Measurements from ENCODE around the gene LLGL1.

The LLGL1 gene

DNA sequence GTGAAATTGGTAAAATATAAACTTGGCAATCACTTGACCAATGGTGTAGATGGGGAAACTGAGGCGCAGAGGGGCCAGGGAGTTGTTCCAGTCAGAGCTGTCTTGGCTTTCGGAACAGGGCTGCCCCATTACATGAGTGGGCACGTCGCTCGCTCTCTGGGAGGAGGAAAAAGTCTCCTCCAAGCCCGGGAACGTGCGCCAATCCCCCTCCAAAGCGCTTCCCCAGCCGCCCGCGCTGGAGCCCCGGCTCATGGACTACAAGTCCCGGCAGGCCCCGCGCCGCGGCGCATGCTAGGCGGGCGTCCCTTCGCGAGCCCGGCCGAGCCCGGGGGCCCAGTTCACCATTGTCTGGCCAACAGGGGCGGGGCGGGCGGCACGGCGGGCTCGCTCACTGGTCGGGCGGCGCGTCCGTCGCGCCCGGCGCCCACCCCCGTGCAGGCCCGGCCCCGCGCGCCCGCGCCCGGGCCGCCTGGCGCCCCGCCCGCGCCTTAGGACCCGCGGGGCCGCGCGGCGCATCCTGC, at the start of gene LLGL1:
TSS of gene LLGL1 (plus strand) at position 515 of the 521 bp plus-strand sequence. CDS start 48 bp downstream, outside the sequence.
- DNase-seq = peak; percentile 90 to 94

DNA sequence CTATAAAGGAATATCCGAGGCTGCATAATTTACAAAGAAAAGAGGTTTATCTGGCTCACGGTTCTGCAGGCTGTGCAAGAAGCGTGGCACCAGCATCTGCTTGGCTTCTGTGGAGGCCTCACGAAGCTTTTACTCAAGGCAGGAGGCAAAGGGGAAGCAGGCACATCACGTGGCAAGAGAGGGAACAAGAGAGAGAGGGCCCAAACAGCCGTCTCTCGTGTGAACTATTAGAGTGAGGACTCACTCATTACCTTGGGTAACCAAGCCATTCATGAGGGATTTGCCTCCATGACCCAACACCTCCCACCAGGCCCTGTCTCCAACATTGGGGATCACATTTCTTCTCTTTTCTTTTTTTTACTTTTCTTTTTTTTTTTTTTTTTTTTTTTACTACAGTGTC, 49.3 kb upstream of the LLGL1 start:
- no peak for DNase-seq

DNA sequence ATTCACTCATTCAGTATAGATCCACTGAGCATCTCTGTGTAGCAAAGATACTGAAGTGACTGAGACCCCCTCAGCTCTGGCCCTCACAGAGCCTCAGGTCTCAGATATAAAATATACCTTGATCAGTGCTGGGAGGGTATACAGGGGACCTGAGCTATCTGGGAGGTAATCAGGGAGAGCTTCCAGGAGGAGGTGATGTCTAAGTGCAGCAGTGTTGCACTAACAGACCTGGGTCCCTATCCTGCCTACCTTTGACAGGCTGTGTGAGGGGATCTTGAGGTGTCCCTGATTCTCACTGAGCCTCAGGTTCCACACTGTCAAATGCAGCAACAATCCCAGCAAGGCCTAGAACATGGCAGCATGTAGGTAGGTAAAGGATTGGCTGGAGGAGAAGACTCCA, 48.3 kb upstream of the LLGL1 start:
- no peak for DNase-seq

DNA sequence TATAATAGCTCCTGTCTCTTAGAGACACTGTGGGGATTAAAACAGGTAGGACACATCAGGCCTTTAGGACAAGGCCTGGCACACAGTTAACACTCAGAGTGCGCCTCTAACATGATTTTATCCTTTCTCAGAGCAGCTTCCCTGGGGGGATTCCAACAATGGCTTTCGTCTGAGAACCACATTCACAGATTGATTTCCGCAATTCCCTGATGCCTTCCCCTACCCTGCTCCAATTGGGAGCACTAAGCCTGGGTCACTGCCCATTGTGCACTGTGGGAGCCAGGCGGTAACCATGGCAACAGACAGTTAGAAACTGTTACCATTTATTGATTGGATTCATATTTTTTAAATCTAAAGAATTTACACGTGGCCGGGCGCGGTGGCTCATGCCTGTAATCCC, 47.7 kb upstream of the LLGL1 start:
- no peak for DNase-seq

DNA sequence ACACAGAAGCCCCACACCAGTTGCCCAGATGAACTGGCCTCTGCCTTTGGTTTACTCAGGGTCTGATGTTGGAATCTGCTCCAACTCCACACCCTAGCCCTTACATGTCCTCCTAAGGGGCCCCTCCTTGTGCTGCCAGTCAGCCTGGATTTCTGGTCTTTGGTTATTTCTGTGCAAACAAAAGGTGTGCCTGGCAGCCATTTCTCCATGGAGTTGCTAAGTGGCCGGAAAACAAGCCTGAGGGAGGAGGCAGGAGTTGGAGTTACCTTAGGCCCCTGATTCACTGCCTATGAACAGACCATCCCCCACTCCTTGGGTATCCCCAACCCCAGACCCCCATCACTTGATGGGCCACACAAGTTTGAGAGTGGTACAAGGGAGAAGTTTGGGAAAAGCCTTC, 46.2 kb upstream of the LLGL1 start:
- DNase-seq = no peak

DNA sequence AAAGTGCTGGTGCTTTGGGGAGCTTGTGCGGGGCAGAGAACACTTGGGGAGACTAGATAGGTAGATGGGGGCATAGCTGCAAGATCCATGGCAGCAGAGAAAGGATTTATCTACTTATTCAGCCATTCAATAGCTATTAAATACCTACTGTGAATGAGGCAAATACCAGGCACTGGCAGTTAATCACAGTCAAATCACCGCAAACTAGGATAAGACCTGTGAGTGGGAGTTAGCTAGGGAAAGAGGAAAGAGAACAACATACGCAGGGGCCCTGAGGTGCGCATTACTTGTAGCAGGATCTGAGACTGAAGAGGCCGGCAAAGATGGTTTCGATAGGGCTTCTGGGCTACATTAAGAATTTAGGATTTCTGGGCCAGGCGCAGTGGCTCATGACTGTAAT, 45.6 kb upstream of the LLGL1 start:
- DNase-seq = no peak

DNA sequence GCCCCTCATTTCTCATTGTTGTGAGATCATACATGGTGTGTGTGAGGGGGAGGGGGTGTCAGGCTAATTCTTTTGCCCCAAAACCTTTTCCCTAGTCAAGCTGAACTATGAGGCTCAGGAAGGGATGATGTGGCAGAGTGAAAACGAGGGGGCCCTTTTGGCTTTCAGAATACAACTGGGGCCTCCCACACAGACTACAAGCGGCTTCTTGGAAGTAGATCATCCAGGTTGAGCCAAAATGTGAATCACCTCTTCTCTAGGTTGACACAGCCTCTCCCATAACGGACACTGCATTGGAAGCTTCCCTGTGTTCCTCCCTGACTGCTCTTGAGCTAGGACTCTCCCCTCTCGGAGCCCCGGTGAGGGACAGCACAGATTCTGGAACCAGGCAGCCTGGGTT, 44.1 kb upstream of the LLGL1 start:
- no peak for DNase-seq

DNA sequence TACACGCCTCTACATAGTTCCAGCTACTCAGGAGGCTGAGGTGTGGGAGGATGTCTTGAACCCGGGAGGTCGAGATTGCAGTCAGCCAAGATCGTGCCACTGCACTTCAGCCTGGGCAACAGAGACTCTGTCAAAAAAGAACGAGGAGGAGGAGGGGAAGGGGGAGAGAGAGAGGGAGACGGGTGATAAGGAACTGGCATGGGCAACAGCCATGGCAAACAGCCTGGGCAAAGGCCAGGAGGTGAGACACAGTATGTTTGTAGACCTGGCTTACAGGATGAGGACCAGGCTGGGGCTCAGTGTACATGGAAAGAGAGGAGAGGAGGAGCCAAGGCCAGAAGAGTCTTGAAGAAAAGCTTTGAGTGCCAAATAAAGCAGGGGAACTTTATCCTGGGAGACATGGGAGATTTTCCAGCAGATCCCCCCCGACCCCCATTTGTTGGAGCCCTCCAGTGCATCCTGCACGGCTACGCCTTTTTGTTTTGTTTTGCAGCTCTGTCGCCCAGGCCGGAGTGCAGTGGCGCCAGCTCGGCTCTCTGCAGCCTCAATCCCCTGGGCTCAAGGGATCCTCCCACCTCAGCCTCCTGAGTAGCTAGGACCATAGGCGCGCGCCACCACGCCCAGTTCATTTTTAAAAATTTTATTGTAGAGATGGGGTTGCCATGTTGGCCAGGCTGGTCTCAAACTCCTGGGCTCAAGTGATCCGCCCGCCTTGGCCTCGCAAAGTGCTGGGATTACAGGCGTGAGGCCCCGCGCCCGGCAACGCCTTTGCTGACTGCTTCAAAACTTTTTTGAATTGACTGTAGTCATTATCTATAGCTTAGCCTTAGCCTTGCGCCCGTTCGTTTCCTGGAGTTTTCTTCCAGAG, 43.1 kb upstream of the LLGL1 start:
- DNase-seq = peak in 1 of 2 experiments; percentile 10

DNA sequence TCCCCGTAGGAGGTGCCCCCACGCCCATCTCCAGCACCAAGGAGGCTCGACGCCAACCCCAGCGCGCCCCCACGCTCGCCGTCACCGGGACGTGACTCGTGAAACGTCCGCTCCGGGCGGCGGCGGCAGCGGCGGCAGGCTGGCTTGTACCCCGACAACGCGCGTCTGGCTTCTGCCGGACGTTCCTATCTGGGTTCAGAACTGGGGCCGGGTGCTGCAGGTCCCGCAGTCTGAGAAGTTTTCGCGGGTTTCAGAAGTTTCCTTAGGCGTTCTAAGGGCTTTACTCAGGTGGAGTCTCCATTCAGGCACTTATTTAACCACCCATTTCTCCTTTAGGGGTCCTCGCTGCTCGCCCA, 42.5 kb upstream of the LLGL1 start:
- peak; percentile 77 to 82 for DNase-seq

DNA sequence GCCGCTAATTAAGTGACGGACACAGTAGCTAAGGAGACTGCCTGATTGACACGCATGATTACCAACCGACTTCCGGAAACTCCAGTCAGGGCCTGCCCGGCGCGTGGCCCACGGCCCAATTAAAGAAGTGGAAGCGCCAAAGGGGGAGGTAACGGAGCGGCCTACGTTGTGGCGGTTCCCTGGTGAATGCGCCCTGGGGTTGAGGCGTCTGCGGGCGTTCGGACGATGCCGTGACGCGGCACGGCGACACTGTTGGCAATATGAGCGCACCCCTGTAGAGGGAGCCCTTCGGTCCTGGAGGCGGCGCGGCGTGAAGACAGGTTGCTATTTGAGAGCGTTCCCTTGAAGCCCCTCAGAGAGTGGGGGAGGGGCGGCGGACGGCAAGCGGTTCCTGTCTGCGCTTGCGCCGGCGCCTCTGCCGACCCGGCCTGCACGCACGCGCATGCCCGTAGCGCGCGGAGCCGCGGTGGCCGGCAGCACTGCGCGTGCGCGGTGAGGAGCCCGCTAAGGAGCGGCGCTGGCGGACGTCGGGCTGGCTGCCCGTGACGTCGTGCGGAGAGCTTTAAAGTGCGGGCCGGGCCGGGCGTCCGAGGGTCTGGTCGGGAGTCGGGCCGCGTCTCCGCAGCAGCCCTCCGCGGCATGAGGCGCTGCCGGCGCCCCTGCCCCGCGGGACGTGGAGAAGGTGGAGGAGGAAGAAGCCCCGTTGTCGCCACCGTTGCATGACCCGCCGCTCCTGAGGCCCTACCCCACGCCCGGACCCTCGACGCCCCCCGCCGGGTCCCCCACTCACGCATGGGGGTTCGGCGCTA, 41.9 kb upstream of the LLGL1 start, which contains the start of gene ALKBH5:
TSS of gene ALKBH5 (plus strand) at position 495 of the 809 bp plus-strand sequence. CDS start 416 bp downstream, outside the sequence.
- peak; percentile 97 to 99 for DNase-seq

DNA sequence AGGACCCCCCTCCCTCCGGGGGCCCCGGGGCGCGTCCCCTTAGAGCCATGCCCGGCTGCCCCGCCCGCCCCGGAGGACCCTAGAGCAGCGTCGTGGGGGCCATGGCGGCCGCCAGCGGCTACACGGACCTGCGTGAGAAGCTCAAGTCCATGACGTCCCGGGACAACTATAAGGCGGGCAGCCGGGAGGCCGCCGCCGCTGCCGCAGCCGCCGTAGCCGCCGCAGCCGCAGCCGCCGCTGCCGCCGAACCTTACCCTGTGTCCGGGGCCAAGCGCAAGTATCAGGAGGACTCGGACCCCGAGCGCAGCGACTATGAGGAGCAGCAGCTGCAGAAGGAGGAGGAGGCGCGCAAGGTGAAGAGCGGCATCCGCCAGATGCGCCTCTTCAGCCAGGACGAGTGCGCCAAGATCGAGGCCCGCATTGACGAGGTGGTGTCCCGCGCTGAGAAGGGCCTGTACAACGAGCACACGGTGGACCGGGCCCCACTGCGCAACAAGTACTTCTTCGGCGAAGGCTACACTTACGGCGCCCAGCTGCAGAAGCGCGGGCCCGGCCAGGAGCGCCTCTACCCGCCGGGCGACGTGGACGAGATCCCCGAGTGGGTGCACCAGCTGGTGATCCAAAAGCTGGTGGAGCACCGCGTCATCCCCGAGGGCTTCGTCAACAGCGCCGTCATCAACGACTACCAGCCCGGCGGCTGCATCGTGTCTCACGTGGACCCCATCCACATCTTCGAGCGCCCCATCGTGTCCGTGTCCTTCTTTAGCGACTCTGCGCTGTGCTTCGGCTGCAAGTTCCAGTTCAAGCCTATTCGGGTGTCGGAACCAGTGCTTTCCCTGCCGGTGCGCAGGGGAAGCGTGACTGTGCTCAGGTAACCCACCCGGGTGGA, 41.0 kb upstream of the LLGL1 start:
- peak; percentile 16 to 47 for DNase-seq

DNA sequence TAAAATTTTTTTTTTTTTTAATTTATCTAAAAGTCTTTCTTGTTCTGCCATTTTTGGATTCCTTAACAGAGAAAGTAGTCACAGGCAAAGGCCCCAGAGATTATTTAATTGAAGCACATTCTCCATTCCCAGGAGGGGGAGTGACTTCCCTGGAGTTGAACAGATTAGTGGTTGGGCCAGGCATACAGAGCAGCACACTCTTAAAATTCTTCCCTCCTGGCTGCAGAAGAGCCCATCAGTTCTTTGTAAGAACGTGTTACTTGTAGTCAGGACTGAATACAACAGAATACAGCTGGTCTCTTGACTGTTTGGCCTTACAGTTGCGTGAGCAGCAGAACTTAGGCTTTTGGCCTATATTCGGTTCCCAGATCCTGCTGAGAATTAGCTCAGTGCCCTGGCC, 40.0 kb upstream of the LLGL1 start:
- peak in 1 of 2 experiments; percentile 20 for DNase-seq

DNA sequence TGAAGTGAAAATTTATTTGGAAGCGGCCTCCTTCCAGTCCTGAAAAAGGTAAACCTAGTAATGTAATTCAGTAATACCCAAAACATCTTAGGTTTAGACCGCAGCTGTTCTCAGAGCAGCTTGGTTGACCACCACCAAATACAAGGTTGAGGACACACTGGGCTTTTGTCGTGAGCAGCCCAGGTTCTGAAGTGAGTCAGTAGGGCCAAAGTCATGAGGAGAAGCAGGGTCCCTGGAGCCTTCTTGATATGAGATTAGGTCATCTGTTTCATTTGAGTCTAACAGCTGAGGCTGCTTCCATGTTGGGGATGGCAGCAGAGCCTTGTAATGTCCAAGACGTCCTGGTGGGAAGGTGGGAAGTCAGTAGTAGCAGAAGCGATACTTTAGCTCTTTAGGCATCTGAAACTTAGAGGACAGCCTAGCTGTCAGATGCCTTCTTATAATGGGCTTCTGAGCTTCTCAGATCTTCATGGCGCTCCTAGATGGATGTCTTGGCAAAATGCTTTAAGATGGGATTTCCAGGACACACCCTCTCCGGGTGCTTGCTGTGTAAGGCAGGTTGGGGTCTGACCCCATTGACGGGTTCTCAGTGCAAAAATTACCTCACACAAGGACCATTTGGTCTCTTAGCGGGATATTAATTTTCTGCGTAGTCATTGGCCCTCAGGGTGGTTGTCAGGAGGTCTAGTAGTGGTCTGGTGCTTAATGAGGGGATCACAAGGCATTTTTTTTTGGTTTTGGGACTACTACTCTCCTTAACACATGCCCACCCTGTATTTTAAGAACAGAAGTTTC, 39.4 kb upstream of the LLGL1 start:
- DNase-seq = no peak

DNA sequence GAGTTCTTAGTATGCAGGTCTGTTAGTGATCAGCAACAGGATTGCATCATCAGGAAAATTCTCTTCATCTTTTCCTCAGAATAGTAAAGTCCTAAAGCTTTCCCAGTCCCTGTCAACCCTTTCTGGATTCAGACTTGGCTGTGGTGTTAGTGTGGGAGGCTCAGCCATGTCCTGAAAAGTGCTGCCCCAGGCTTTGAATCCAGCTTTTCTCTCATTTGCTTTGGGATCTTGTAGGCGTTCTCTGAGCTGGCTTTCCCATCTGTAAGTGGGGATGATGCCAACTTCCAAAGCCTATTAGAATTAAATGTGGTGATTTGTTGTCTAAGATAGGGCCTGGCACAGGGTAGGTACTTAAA, 38.8 kb upstream of the LLGL1 start:
- DNase-seq = no peak

DNA sequence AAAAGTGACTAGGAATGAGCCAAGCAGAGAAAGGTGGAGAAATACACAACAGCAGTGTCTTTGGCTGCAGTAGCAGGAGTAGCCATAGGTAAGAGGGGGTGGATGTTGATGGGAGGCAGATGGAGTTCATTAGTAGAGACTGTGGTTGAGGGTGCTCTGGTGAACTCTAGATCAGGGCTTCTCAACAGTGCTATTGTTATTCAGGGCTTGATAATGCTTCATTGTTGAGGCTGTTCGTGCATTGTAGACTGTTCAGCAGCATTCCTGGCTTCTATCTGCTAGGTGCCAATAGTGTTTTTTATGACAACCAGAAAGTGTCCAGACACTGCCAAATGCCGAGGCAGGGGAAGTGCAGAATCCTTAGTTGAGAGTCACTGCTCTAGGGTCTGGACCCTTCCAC, 38.2 kb upstream of the LLGL1 start:
- DNase-seq = peak in 1 of 2 experiments; percentile 16

DNA sequence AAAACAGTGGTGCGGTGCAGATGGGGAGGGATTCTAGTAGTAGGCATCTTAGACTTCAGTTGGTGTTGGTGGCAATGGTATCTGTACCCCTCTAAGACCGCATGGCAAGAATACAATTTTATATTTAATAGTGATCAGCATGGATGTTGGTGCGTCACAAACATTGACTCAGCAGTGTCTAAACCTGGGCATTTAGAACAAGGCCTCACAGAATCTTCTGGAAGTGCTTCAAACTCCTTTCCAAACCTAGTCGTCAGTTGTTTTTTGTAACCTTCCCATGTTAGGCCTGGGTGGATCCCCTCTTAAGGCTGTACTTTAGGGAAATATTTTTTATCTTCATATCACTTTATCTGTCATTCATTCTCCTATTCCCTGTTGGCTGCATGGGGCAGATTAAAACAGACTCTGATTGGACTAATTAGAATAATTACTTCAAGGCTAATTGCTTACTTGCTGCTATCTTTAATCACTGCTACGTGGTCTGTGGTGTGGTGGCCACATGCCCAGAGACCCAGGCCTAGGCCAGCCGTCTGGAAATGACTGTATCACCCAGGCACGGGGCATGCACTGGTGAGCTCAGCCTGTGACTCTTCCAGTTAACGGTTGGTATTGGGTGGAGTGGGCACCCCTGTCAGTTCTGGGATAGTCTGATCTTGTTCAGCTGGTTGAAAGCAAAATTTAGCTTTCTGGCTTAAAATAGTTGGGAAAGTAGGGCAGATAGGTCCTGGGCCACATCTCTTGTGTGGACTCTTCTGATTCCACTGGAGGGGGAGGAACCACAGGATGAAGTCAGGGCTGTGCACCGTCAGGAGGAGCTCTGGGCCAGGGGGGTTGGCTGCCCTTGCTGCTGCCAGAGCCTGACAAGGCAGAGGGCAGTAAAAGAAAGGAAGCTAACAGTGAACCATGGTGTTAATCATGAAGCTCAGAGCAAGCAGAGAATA, 37.3 kb upstream of the LLGL1 start:
- DNase-seq = no peak

DNA sequence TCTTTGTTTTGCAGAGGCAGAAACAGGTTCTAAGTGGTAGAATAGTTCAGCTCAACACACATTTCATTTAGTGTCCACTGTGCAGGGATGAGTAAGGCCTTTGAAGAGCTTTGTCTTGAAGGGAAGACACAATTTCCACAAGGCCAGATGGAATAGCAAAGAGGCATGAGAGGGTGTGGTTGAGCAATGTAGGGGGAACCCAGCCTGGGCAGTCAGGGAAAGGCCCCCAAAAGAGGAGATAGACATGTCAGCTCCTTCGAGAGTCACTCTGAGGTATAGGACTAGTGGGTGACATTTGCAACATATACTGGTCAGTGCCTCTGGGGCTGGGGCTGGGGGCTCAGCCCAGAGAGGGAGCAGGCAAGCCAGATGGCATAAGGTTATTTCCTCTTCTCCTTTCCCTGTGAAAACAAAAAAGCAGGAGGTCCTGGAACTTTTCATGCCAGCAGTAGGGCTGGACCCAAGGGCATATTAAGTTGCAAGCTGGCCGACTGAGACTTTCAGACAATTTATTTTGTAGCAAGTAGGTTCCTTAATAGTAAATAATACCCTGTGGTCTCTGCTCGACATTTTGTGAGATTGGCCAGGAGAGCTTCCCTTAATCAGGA, 34.7 kb upstream of the LLGL1 start:
- DNase-seq = no peak

DNA sequence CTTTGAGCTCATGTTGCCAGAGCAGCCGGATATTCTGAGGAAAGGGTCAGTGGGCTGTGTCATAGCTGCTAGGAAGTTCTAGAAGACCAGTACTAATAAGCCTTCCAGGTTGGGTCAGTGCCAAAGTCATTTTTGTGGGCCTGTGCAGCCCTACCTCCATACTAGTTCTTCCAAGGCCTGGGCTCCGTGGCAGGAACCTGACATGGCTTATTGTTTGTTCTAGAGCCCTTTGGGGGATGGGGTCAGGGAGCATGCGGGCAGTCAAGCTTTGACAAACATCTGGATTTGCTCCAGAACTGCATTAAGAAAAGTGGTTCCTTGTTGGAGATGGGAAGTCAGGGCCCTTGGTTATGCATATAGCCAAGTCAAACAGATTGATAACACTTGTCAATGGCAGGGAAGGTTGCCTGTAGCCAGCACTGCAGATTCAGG, 34.2 kb upstream of the LLGL1 start:
- DNase-seq = no peak

DNA sequence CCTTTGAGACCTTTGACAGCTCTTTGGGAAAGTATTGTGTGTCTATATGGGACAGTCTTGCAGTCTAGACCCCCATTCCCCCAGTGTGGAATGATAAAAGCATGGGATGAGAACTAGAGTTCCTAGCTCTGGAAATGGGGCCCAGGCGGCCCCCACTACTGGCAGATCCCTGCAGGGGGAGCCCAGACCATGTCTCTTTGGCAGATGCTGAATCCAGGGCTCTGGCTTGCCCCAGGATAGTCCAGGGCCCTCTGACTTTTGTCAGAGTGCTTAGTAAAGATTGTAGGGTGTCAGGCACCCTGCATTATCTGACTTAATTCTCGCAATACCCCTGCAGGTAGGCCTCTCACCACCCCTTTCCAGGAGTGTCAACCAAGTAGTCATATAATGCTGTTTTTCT, 33.5 kb upstream of the LLGL1 start:
- no peak for DNase-seq

DNA sequence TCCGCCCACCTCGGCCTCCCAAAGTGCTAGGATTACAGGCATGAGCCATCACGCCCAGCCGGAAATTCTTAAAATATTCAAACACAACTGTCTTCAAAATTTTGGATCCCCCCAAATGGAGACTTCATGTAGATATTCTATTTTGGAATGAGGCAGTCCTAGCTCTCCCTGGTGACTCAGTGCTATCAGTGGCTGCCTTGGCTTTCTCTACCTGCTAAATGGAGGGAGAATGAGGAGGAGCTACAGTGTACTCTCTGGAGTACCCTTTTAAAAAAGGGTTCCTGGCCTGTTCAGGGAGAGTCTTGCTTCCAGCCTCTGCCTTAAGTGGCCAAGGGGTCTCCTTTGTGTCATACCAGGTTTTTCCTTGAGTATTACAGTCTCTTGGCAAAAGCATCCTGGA, 31.0 kb upstream of the LLGL1 start:
- DNase-seq = no peak

All from NCI-H524 (cell line).